GM23338 (cell line): Measurements from ENCODE around the gene CD58. TPM values are rescaled to one million over a fixed set of nuclear protein-coding genes. Genes with fewer than 3 reads are reported as not detected.

Experiments
- ATAC-seq: fragments of 200-7000 bp; cut with Tn5 transposase; 3 replicates; pipeline ENCODE4 v1.9.1; 2020
- DNase-seq: peaks from one replicate; pipeline ENCODE4 v3.0.0-alpha.2; 2015; ENCODE audit warnings: low spot score
- H2AFZ ChIP-seq: fragments of 200-600 bp; sonication (generic); 2 replicates; pipeline ENCODE4 v1.8.0; 2016; ENCODE audit warnings: antibody characterized with exemption, mild to moderate bottlenecking, moderate library complexity
- H3F3A ChIP-seq: fragments of 200-600 bp; sonication (generic); replicated peaks from 2 replicates; pipeline ENCODE4 v1.8.0; 2017; ENCODE audit warnings: antibody characterized with exemption, mixed run types, low read depth
- H3K27ac ChIP-seq: fragments of 200-600 bp; sonication (generic); 2 replicates; pipeline ENCODE4 v1.6.1; 2016; ENCODE audit warnings: low read depth
- H3K27me3 ChIP-seq: fragments of 200-600 bp; sonication (generic); 2 replicates; pipeline ENCODE4 v1.8.0; 2016; ENCODE audit warnings: mild to moderate bottlenecking, mixed run types, moderate library complexity; ENCODE audit not compliant: insufficient read depth
- H3K36me3 ChIP-seq: fragments of 200-600 bp; sonication (generic); 2 replicates; pipeline ENCODE4 v1.8.0; 2016; ENCODE audit warnings: mild to moderate bottlenecking; ENCODE audit not compliant: insufficient read depth
- H3K4me1 ChIP-seq: fragments of 200-600 bp; sonication (generic); 2 replicates; pipeline ENCODE4 v1.8.0; 2016; ENCODE audit warnings: mild to moderate bottlenecking, moderate library complexity; ENCODE audit not compliant: insufficient read depth
- H3K4me2 ChIP-seq: fragments of 200-600 bp; sonication (generic); 2 replicates; pipeline ENCODE4 v1.7.1; 2017; ENCODE audit warnings: mixed run types
- H3K4me3 ChIP-seq: fragments of 200-600 bp; sonication (generic); 2 replicates; pipeline ENCODE4 v1.6.1; 2016; ENCODE audit warnings: mixed run types
- H3K79me2 ChIP-seq: fragments of 200-600 bp; sonication (generic); replicated peaks from 2 replicates; pipeline ENCODE4 v1.8.0; 2017; ENCODE audit warnings: mild to moderate bottlenecking; ENCODE audit not compliant: insufficient read depth
- H3K9me2 ChIP-seq: fragments of 200-600 bp; sonication (generic); 2 replicates; pipeline ENCODE4 v1.8.0; 2017; ENCODE audit not compliant: insufficient read depth
- H4K20me1 ChIP-seq: fragments of 200-600 bp; sonication (generic); replicated peaks from 2 replicates; pipeline ENCODE4 v1.8.0; 2017; ENCODE audit warnings: mild to moderate bottlenecking; ENCODE audit not compliant: insufficient read depth
- H3K27ac Mint-ChIP-seq: 2 replicates; pipeline ENCODE4 v1.8.0; 2020; ENCODE audit warnings: inconsistent platforms, mild to moderate bottlenecking, moderate library complexity, mixed read lengths
- H3K27me3 Mint-ChIP-seq: 3 replicates; pipeline ENCODE4 v1.8.0; 2022; ENCODE audit warnings: low read depth, mild to moderate bottlenecking, moderate library complexity, mixed read lengths, inconsistent platforms; ENCODE audit not compliant: insufficient read depth, poor library complexity
- H3K36me3 Mint-ChIP-seq: 3 replicates; pipeline ENCODE4 v1.8.0; 2021; ENCODE audit warnings: low read depth, mild to moderate bottlenecking, inconsistent platforms, moderate library complexity, mixed read lengths
- H3K4me1 Mint-ChIP-seq: 3 replicates; pipeline ENCODE4 v1.8.0; 2020; ENCODE audit warnings: mild to moderate bottlenecking, inconsistent platforms, mixed read lengths
- H3K4me3 Mint-ChIP-seq: 3 replicates; pipeline ENCODE4 v1.8.0; 2021; ENCODE audit warnings: moderate library complexity, mild to moderate bottlenecking, inconsistent platforms, mixed read lengths
- H3K9me3 Mint-ChIP-seq: 3 replicates; pipeline ENCODE4 v1.8.0; 2020; ENCODE audit warnings: moderate library complexity, mild to moderate bottlenecking, inconsistent platforms, mixed read lengths
- CREB1 ChIP-seq: fragments of 250-450 bp; sonication (Bioruptor Pico); IDR thresholded peaks from 2 replicates; pipeline ENCODE4 v1.5.0; 2020; ENCODE audit warnings: low read depth, mild to moderate bottlenecking, moderate library complexity
- JUNB ChIP-seq: IDR thresholded peaks from one replicate; pipeline ENCODE4 v1.6.1; 2016; ENCODE audit warnings: antibody characterized with exemption; ENCODE audit not compliant: unreplicated experiment
- NANOG ChIP-seq: IDR thresholded peaks from 2 replicates; pipeline ENCODE4 v1.6.1; 2016; ENCODE audit warnings: antibody characterized with exemption, borderline replicate concordance
- POLR2AphosphoS5 ChIP-seq: IDR thresholded peaks from 2 replicates; pipeline ENCODE4 v1.6.1; 2016; ENCODE audit warnings: antibody characterized with exemption, low read depth
- STAT1 ChIP-seq: IDR thresholded peaks from one replicate; pipeline ENCODE4 v1.6.1; 2016; ENCODE audit warnings: antibody characterized with exemption; ENCODE audit not compliant: unreplicated experiment
- ZNF114 ChIP-seq: fragments of 250-450 bp; sonication (Bioruptor Pico); IDR thresholded peaks from 2 replicates; pipeline ENCODE4 v1.5.0; 2020; ENCODE audit warnings: mild to moderate bottlenecking, moderate library complexity
- polyA plus RNA-seq: library from polyadenylated mRNA; unstranded; fragments of >200 nt; fragmentation: Nextera tagmentation; extraction: Ambion mirVana; gene quantifications from 2 replicates; pipeline ENCODE4 v1.2.1, GENCODE V29; 2016
- total RNA-seq: library from RNA; depleted of rRNA; stranded (reverse); fragments of >200 nt; shearing (Covaris generic); gene quantifications from 2 replicates; pipeline ENCODE4 v1.2.3, GENCODE V29; 2014
- TF ChIP-seq, protein P1 (sequence below), 2 experiments: fragments of 200-600 bp in 1 of 2; sonication (generic) in 1 of 2; conservative IDR thresholded peaks; 2 replicates each; pipeline versions ENCODE4 v1.5.1 to v1.6.1; 2016 to 2017; ENCODE audit warnings: antibody characterized with exemption in 2 of 2, low read depth in 2 of 2, mild to moderate bottlenecking in 2 of 2, moderate library complexity in 1 of 2
- TF ChIP-seq, protein P2 (sequence below): IDR thresholded peaks from one replicate; pipeline ENCODE4 v1.6.1; 2018; ENCODE audit warnings: antibody characterized with exemption; ENCODE audit not compliant: unreplicated experiment

The CD58 gene
- total and polyA plus RNA-seq, 2 experiments from 2014 or later: 9.2 to 12.5 TPM

DNA sequence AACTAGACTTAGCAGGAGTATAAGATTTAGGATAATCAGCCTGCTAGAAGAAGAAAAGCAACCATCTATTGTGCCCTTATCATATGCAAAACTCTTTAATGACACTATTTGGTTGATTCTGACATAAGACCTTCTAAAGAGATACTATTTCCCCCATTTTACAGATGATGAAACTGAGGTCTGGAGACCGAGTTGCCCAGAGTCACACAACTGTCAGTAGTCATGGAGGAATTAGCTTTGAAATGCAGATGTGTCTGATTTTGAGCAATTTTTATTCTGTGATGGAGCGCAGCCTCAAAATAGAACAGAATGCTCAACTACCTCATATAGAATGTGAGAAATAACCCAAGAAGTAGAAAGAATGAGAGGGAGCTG lies 69.0 kb downstream of the CD58 start:
- Mint-ChIP-seq H3K4me3 (no peak overlapping the region), H3K27ac (no peak overlapping the region), H3K9me3 (no peaks in the 10 kb centered on the region), H3K27me3 (no peaks in the 10 kb centered on the region), H3K4me1 (peaks cover 4% of the 10 kb centered on the region; the same call in 1 of the 3 replicates), H3K36me3 (no peaks in the 10 kb centered on the region)
- H3K36me3 ChIP-seq: no peaks in the 10 kb centered on the region
- no peak for DNase-seq
- no peaks in the 10 kb centered on the region for H3K79me2 ChIP-seq
- peaks cover 4% of the 10 kb centered on the region; the same call in 1 of the 2 replicates for H3K9me2 ChIP-seq
- H2AFZ ChIP-seq: no peak overlapping the region
- H3K4me2 ChIP-seq: no peak overlapping the region
- H3K27ac ChIP-seq: no peak overlapping the region
- no peaks in the 10 kb centered on the region for H4K20me1 ChIP-seq
- TF ChIP-seq CREB1: no peak
- TF ChIP-seq, protein P1, sequence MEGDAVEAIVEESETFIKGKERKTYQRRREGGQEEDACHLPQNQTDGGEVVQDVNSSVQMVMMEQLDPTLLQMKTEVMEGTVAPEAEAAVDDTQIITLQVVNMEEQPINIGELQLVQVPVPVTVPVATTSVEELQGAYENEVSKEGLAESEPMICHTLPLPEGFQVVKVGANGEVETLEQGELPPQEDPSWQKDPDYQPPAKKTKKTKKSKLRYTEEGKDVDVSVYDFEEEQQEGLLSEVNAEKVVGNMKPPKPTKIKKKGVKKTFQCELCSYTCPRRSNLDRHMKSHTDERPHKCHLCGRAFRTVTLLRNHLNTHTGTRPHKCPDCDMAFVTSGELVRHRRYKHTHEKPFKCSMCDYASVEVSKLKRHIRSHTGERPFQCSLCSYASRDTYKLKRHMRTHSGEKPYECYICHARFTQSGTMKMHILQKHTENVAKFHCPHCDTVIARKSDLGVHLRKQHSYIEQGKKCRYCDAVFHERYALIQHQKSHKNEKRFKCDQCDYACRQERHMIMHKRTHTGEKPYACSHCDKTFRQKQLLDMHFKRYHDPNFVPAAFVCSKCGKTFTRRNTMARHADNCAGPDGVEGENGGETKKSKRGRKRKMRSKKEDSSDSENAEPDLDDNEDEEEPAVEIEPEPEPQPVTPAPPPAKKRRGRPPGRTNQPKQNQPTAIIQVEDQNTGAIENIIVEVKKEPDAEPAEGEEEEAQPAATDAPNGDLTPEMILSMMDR (conservative IDR thresholded peaks at IDR 0.05; ENCODE audit: low read depth in 2 of 2): no peak
- no peak overlapping the region for H3K4me3 ChIP-seq
- no peaks in the 10 kb centered on the region for H3F3A ChIP-seq
- ATAC-seq: no peak
- H3K4me1 ChIP-seq: no peaks in the 10 kb centered on the region
- H3K27me3 ChIP-seq: no peaks in the 10 kb centered on the region

DNA sequence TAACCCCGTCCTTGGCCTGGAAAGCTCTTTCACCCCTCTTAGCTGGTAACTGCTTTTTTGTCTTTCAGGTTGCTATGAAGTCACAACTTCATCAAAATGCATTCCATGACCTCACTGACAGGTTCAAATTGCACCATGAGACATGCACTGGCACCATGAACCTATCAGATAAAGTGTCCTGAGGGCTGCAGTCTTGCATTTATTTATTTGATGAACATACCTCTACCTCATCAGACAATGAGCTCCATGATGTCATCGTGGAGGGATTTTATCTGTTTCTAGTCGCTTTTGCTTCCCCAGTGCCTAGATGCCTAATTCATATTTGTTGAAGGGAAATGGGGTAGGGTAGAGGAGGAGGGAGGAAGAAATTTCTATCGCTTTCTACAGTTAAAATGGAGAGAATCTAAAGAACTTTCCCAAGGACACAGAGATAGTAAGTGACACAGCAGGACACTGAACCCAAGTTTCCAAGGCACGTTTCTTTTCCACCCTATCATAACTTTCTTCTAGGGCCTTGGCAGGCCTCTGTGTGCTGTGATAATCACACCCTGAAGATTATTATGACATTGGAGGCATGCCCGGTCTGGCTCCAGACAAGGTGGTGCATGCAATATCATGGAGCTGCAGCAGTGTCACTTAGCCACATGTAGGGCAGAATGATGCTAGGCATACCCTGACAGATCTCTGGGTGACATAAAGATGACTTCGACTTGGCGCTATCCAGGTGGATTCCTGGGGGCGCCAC lies 69.5 kb downstream of the CD58 start:
- peaks cover 4% of the 10 kb centered on the region; the same call in 1 of the 3 replicates for H3K4me1 Mint-ChIP-seq
- H4K20me1 ChIP-seq: no peaks in the 10 kb centered on the region
- no peak overlapping the region for H2AFZ ChIP-seq
- H3K79me2 ChIP-seq: no peaks in the 10 kb centered on the region
- ATAC-seq: no peak
- no peak overlapping the region for H3K27ac ChIP-seq
- H3K9me3 Mint-ChIP-seq: no peaks in the 10 kb centered on the region
- no peaks in the 10 kb centered on the region for H3F3A ChIP-seq
- H3K9me2 ChIP-seq: peaks cover 4% of the 10 kb centered on the region; the same call in 1 of the 2 replicates
- no peaks in the 10 kb centered on the region for H3K36me3 ChIP-seq
- no peak overlapping the region for H3K27ac Mint-ChIP-seq
- H3K27me3 Mint-ChIP-seq: no peaks in the 10 kb centered on the region
- H3K36me3 Mint-ChIP-seq: no peaks in the 10 kb centered on the region
- no peaks in the 10 kb centered on the region for H3K4me1 ChIP-seq
- H3K4me3 Mint-ChIP-seq: no peak overlapping the region
- H3K27me3 ChIP-seq: no peaks in the 10 kb centered on the region
- no peak overlapping the region for H3K4me3 ChIP-seq
- DNase-seq: no peak
- no peak overlapping the region for H3K4me2 ChIP-seq
- TF ChIP-seq STAT1 (no peak), NANOG (no peak), ZNF114 (CRISPR knock-in tag) (no peak), POLR2AphosphoS5 (no peak), JUNB (no peak)
- TF ChIP-seq, protein P2, sequence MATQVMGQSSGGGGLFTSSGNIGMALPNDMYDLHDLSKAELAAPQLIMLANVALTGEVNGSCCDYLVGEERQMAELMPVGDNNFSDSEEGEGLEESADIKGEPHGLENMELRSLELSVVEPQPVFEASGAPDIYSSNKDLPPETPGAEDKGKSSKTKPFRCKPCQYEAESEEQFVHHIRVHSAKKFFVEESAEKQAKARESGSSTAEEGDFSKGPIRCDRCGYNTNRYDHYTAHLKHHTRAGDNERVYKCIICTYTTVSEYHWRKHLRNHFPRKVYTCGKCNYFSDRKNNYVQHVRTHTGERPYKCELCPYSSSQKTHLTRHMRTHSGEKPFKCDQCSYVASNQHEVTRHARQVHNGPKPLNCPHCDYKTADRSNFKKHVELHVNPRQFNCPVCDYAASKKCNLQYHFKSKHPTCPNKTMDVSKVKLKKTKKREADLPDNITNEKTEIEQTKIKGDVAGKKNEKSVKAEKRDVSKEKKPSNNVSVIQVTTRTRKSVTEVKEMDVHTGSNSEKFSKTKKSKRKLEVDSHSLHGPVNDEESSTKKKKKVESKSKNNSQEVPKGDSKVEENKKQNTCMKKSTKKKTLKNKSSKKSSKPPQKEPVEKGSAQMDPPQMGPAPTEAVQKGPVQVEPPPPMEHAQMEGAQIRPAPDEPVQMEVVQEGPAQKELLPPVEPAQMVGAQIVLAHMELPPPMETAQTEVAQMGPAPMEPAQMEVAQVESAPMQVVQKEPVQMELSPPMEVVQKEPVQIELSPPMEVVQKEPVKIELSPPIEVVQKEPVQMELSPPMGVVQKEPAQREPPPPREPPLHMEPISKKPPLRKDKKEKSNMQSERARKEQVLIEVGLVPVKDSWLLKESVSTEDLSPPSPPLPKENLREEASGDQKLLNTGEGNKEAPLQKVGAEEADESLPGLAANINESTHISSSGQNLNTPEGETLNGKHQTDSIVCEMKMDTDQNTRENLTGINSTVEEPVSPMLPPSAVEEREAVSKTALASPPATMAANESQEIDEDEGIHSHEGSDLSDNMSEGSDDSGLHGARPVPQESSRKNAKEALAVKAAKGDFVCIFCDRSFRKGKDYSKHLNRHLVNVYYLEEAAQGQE: no peak
- TF ChIP-seq, protein P1 (conservative IDR thresholded peaks at IDR 0.05; ENCODE audit: low read depth in 2 of 2): no peak
